ENCODE data around the gene RCOR1. TPM values are rescaled to one million over a fixed set of nuclear protein-coding genes. Genes with fewer than 3 reads are reported as not detected.

RCOR1 gene
- total and polyA plus RNA-seq, 2 of the 4 experiments (the other 2 are of a cell fraction) = 9.0 to 11.2 TPM

GRCh38 chr14:102610968-102611811 is 18.7 kb downstream of the RCOR1 start:
- BruUV-seq (replicated peaks) = no TSS peak
- peaks cover 8% of the 10 kb centered on the region for H3K9me1 ChIP-seq (ENCODE audit: insufficient read depth, low read length)
- dilution Hi-C loops (cut with HindIII; ENCODE audit: low sequenced_read_pairs, unreplicated experiment) (no loop called here), in situ Hi-C loops (cut with MboI; ENCODE audit: low sequenced_read_pairs) (no loop called here), intact Hi-C loops (cut with micrococcal nuclease) (no loop called here)
- DNase-seq (no peak), ATAC-seq (ENCODE audit: low read depth) (no peak)
- no peak overlapping the region for H3K56ac ChIP-seq (ENCODE audit: extremely low read depth, insufficient read depth, low read length)
- H3K4me3 ChIP-seq (ENCODE audit: insufficient read depth, low read depth, low read length) = no peak overlapping the region
- no peak overlapping the region for H4K91ac ChIP-seq (ENCODE audit: insufficient read depth, low read depth, low read length)
- H3K14ac ChIP-seq (replicated peaks; ENCODE audit: low read depth, low read length) = no peak overlapping the region
- H3K79me1 ChIP-seq (ENCODE audit: low read depth in 1 of 2, low read length in 2 of 2) = peaks cover 18 to 71% of the 10 kb centered on the region in 2 experiments; a peak in 3 of 4 replicates
- ChIA-PET POLR2A (ENCODE audit: unreplicated experiment) (no interaction called here), CTCF (interaction anchor here (1.4 kb wide), 1 partner anchor 16 kb away, joined by 5 read pairs; no protein-coding TSS in a partner anchor)
- H2BK20ac ChIP-seq (ENCODE audit: low read depth, low read length) = no peak overlapping the region
- H2BK15ac ChIP-seq (ENCODE audit: low read depth, low read length) = no peak overlapping the region
- WGBS, 2 experiments (ENCODE audit: extremely low coverage in 2 of 2, insufficient read length in 1 of 2) = 100% methylated on average over 1 of the region's 5 CpGs; no CpG with 5 or more reads in 1 of the 2 experiments
- H3K36me3 ChIP-seq (ENCODE audit: control insufficient read depth, insufficient read depth, low read length) = no peaks in the 10 kb centered on the region
- H3K9ac ChIP-seq (ENCODE audit: low read depth, low read length) = no peak overlapping the region
- H4K8ac ChIP-seq (ENCODE audit: low read depth in 2 of 2, low read length in 2 of 2) = no peak overlapping the region
- H4K20me1 ChIP-seq (ENCODE audit: insufficient read depth, low read length) = peaks cover 66% of the 10 kb centered on the region
- H3K4ac ChIP-seq (ENCODE audit: low read depth, low read length) = no peak overlapping the region
- H3K18ac ChIP-seq (ENCODE audit: low read depth, low read length) = no peak overlapping the region
- no peaks in the 10 kb centered on the region for H3K27me3 ChIP-seq (ENCODE audit: control insufficient read depth, insufficient read depth, low read length)
- H3K27ac ChIP-seq (ENCODE audit: insufficient read depth, low read length) = no peak overlapping the region
- no peak overlapping the region for H2AK5ac ChIP-seq (ENCODE audit: low read depth, low read length)
- H3K4me2 ChIP-seq (ENCODE audit: low read depth, low read length) = no peak overlapping the region
- H3K9me3 ChIP-seq (ENCODE audit: control insufficient read depth, insufficient read depth, low read length) = no peaks in the 10 kb centered on the region
- no peak overlapping the region for H2AFZ ChIP-seq (replicated peaks; ENCODE audit: low read length, poor library complexity)
- H2BK5ac ChIP-seq (ENCODE audit: low read depth, low read length, poor library complexity, severe bottlenecking) = no peak overlapping the region
- no peaks in the 10 kb centered on the region for H3K4me1 ChIP-seq (ENCODE audit: control insufficient read depth, insufficient read depth, low read length)
- H4K5ac ChIP-seq (ENCODE audit: low read depth, low read length) = no peak overlapping the region
- H3K23ac ChIP-seq (ENCODE audit: low read depth, low read length) = no peak overlapping the region
- no peak overlapping the region for H2AK9ac ChIP-seq (replicated peaks; ENCODE audit: low read depth, low read length, poor library complexity)
- H2BK120ac ChIP-seq (ENCODE audit: low read depth, low read length) = no peak overlapping the region
- TF ChIP-seq, protein P1, sequence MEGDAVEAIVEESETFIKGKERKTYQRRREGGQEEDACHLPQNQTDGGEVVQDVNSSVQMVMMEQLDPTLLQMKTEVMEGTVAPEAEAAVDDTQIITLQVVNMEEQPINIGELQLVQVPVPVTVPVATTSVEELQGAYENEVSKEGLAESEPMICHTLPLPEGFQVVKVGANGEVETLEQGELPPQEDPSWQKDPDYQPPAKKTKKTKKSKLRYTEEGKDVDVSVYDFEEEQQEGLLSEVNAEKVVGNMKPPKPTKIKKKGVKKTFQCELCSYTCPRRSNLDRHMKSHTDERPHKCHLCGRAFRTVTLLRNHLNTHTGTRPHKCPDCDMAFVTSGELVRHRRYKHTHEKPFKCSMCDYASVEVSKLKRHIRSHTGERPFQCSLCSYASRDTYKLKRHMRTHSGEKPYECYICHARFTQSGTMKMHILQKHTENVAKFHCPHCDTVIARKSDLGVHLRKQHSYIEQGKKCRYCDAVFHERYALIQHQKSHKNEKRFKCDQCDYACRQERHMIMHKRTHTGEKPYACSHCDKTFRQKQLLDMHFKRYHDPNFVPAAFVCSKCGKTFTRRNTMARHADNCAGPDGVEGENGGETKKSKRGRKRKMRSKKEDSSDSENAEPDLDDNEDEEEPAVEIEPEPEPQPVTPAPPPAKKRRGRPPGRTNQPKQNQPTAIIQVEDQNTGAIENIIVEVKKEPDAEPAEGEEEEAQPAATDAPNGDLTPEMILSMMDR (conservative IDR thresholded peaks at IDR 0.05; ENCODE audit: low read depth, low read length) = no peak
- TF ChIP-seq CHD1 (IDR thresholded peaks at IDR 0.05; ENCODE audit: low read depth, low read length) = no peak
- TF ChIP-seq MXI1 (IDR thresholded peaks at IDR 0.05; ENCODE audit: borderline replicate concordance, low read depth, low read length) = no peak
- TF ChIP-seq NFE2L2 (IDR thresholded peaks at IDR 0.05; ENCODE audit: low read depth, low read length) = no peak
- TF ChIP-seq RAD21 (IDR thresholded peaks at IDR 0.05; ENCODE audit: low read length) = no peak
- TF ChIP-seq POLR2A (IDR thresholded peaks at IDR 0.05; ENCODE audit: low read depth, low read length) = no peak
- TF ChIP-seq MAFK (IDR thresholded peaks at IDR 0.05; ENCODE audit: low read depth, low read length) = no peak
- TF ChIP-seq ELK1 (IDR thresholded peaks at IDR 0.05; ENCODE audit: borderline replicate concordance, low read depth, low read length) = no peak
- TF ChIP-seq MAZ (IDR thresholded peaks at IDR 0.05; ENCODE audit: borderline replicate concordance, low read depth, low read length) = no peak
- no peak for TF ChIP-seq SMC3 (IDR thresholded peaks at IDR 0.05; ENCODE audit: low read depth, low read length)
- no peak for TF ChIP-seq BHLHE40 (IDR thresholded peaks at IDR 0.05; ENCODE audit: low read depth, low read length)
- TF ChIP-seq, protein P2, sequence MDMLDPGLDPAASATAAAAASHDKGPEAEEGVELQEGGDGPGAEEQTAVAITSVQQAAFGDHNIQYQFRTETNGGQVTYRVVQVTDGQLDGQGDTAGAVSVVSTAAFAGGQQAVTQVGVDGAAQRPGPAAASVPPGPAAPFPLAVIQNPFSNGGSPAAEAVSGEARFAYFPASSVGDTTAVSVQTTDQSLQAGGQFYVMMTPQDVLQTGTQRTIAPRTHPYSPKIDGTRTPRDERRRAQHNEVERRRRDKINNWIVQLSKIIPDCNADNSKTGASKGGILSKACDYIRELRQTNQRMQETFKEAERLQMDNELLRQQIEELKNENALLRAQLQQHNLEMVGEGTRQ (IDR thresholded peaks at IDR 0.05; ENCODE audit: low read depth, low read length) = no peak
- TF ChIP-seq RFX5 (IDR thresholded peaks at IDR 0.05; ENCODE audit: low read depth, low read length) = no peak
- no peak for TF ChIP-seq FOS (IDR thresholded peaks at IDR 0.05; ENCODE audit: low read depth, low read length)
- no peak for TF ChIP-seq CEBPB (IDR thresholded peaks at IDR 0.05; ENCODE audit: low read depth, low read length)
